PC-9 (cell line): ENCODE data around the gene GRID2.
A peak's percentile ranks its signal among the peaks of the same experiment; 100 is the strongest.

Source experiments
- EZH2 ChIP-seq: fragments of 200-600 bp; sonication (generic); IDR thresholded peaks from 2 replicates; pipeline ENCODE4 v1.8.0; 2017; ENCODE audit warnings: antibody characterized with exemption, low read depth
- TF ChIP-seq, protein P1 (sequence below): fragments of 200-600 bp; sonication (generic); conservative IDR thresholded peaks from 2 replicates; pipeline ENCODE4 v1.6.1; 2017; ENCODE audit warnings: mixed run types, antibody characterized with exemption, mild to moderate bottlenecking, moderate library complexity

DNA sequence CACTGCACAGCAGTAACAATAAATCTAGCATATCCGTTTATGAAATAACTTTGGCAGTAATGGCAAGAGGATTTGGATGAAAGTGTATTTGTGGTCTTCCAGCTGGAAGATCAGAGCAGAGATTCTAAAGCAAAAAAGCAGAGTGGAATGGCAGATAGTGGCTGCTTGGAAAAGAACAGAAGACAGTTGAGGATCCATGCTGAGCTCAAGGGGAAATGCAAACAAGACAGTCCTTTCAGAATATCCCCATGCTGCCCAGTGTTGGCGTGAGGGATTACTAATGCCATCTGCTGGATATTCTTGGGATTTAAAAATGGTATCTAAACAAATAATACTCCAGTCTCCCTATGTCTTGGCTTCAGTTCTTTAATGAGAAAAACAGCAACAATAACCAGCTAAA lies 895.7 kb downstream of the GRID2 start:
- TF ChIP-seq, protein P1, sequence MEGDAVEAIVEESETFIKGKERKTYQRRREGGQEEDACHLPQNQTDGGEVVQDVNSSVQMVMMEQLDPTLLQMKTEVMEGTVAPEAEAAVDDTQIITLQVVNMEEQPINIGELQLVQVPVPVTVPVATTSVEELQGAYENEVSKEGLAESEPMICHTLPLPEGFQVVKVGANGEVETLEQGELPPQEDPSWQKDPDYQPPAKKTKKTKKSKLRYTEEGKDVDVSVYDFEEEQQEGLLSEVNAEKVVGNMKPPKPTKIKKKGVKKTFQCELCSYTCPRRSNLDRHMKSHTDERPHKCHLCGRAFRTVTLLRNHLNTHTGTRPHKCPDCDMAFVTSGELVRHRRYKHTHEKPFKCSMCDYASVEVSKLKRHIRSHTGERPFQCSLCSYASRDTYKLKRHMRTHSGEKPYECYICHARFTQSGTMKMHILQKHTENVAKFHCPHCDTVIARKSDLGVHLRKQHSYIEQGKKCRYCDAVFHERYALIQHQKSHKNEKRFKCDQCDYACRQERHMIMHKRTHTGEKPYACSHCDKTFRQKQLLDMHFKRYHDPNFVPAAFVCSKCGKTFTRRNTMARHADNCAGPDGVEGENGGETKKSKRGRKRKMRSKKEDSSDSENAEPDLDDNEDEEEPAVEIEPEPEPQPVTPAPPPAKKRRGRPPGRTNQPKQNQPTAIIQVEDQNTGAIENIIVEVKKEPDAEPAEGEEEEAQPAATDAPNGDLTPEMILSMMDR, result peak; percentile 55
- no peak for TF ChIP-seq EZH2
